ENCODE results near the gene OSBPL7. TPM values are rescaled to one million over a fixed set of nuclear protein-coding genes. Genes with fewer than 3 reads are reported as not detected.
A peak's percentile ranks its signal among the peaks of the same experiment; 100 is the strongest.

Gene OSBPL7
- total and polyA plus RNA-seq, 2 of the 13 experiments (the other 11 are each of a cell fraction or from before 2014, with no cell fraction given), result 4.7 to 6.6 TPM

GRCh38 chr17:47821424-47822391 is at the start of gene OSBPL7 (continued):
- peak; percentile 53 for TF ChIP-seq RXRB (CRISPR knock-in tag; IDR thresholded peaks at IDR 0.05; ENCODE audit: borderline replicate concordance)
- TF ChIP-seq ZNF572 (CRISPR knock-in tag; IDR thresholded peaks at IDR 0.05), result no peak
- no peak for TF ChIP-seq CBX2 (IDR thresholded peaks at IDR 0.05; ENCODE audit: low read depth, low read length)
- no peak for TF ChIP-seq CBX2 (CRISPR knock-in tag; IDR thresholded peaks at IDR 0.05; ENCODE audit: low read depth)
- TF ChIP-seq, protein P1, sequence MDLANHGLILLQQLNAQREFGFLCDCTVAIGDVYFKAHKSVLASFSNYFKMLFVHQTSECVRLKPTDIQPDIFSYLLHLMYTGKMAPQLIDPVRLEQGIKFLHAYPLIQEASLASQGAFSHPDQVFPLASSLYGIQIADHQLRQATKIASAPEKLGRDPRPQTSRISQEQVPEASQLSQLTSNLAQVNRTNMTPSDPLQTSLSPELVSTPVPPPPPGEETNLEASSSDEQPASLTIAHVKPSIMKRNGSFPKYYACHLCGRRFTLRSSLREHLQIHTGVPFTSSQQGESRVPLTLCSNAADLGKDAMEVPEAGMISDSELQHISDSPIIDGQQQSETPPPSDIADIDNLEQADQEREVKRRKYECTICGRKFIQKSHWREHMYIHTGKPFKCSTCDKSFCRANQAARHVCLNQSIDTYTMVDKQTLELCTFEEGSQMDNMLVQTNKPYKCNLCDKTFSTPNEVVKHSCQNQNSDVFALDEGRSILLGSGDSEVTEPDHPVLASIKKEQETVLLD (CRISPR knock-in tag; IDR thresholded peaks at IDR 0.05; ENCODE audit: low read depth), result no peak
- TF ChIP-seq IKZF1 (IDR thresholded peaks at IDR 0.05), result no peak
- TF ChIP-seq, protein P2, sequence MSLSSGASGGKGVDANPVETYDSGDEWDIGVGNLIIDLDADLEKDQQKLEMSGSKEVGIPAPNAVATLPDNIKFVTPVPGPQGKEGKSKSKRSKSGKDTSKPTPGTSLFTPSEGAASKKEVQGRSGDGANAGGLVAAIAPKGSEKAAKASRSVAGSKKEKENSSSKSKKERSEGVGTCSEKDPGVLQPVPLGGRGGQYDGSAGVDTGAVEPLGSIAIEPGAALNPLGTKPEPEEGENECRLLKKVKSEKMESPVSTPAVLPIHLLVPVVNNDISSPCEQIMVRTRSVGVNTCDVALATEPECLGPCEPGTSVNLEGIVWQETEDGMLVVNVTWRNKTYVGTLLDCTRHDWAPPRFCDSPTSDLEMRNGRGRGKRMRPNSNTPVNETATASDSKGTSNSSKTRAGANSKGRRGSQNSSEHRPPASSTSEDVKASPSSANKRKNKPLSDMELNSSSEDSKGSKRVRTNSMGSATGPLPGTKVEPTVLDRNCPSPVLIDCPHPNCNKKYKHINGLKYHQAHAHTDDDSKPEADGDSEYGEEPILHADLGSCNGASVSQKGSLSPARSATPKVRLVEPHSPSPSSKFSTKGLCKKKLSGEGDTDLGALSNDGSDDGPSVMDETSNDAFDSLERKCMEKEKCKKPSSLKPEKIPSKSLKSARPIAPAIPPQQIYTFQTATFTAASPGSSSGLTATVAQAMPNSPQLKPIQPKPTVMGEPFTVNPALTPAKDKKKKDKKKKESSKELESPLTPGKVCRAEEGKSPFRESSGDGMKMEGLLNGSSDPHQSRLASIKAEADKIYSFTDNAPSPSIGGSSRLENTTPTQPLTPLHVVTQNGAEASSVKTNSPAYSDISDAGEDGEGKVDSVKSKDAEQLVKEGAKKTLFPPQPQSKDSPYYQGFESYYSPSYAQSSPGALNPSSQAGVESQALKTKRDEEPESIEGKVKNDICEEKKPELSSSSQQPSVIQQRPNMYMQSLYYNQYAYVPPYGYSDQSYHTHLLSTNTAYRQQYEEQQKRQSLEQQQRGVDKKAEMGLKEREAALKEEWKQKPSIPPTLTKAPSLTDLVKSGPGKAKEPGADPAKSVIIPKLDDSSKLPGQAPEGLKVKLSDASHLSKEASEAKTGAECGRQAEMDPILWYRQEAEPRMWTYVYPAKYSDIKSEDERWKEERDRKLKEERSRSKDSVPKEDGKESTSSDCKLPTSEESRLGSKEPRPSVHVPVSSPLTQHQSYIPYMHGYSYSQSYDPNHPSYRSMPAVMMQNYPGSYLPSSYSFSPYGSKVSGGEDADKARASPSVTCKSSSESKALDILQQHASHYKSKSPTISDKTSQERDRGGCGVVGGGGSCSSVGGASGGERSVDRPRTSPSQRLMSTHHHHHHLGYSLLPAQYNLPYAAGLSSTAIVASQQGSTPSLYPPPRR (CRISPR knock-in tag; IDR thresholded peaks at IDR 0.05; ENCODE audit: borderline replicate concordance), result peak; percentile 62; the same call in 1 of the 2 replicates
- no peak for TF ChIP-seq ARNT (IDR thresholded peaks at IDR 0.05)
- TF ChIP-seq, protein P3, sequence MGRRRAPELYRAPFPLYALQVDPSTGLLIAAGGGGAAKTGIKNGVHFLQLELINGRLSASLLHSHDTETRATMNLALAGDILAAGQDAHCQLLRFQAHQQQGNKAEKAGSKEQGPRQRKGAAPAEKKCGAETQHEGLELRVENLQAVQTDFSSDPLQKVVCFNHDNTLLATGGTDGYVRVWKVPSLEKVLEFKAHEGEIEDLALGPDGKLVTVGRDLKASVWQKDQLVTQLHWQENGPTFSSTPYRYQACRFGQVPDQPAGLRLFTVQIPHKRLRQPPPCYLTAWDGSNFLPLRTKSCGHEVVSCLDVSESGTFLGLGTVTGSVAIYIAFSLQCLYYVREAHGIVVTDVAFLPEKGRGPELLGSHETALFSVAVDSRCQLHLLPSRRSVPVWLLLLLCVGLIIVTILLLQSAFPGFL (CRISPR knock-in tag; IDR thresholded peaks at IDR 0.05), result no peak
- TF ChIP-seq TBP (CRISPR knock-in tag; IDR thresholded peaks at IDR 0.05), result no peak
- no peak for TF ChIP-seq SMARCC2 (IDR thresholded peaks at IDR 0.05)
- peak; percentile 92; the same call in 1 of the 2 replicates for TF ChIP-seq TARDBP (CRISPR knock-in tag; IDR thresholded peaks at IDR 0.05)
- TF ChIP-seq MYC (CRISPR knock-in tag; IDR thresholded peaks at IDR 0.05; ENCODE audit: borderline replicate concordance), result peak; percentile 53; the same call in 1 of the 2 replicates
- 0 out of 2 replicates have a peak, but pooled peaks have one; percentile 64 for TF ChIP-seq CSRNP1 (CRISPR knock-in tag; IDR thresholded peaks at IDR 0.05)
- TF ChIP-seq ZNF607 (CRISPR knock-in tag; IDR thresholded peaks at IDR 0.05; ENCODE audit: borderline replicate concordance), result peak; percentile 38
- TF ChIP-seq ZNF18 (CRISPR knock-in tag; IDR thresholded peaks at IDR 0.05; ENCODE audit: insufficient replicate concordance), result no peak
- TF ChIP-seq MTA3 (CRISPR knock-in tag; IDR thresholded peaks at IDR 0.05), result no peak
- TF ChIP-seq ZNF567 (CRISPR knock-in tag; IDR thresholded peaks at IDR 0.05; ENCODE audit: borderline replicate concordance), result no peak

Data from HepG2 (cell line).